GM19324 (cell line): ENCODE results near the gene FAM78A.
"Not testable (repeated sequence)": the region's sequence is repeated elsewhere in the genome, so short reads cannot be mapped to it uniquely, and the experiment has no call there.

Source experiments
- ATAC-seq: cut with Tn5 transposase; IDR thresholded peaks from one replicate; pipeline ENCODE4 v1.9.1; 2021; ENCODE audit warnings: mild to moderate bottlenecking, moderate library complexity; ENCODE audit not compliant: unreplicated experiment, low FRiP score

FAM78A gene

DNA sequence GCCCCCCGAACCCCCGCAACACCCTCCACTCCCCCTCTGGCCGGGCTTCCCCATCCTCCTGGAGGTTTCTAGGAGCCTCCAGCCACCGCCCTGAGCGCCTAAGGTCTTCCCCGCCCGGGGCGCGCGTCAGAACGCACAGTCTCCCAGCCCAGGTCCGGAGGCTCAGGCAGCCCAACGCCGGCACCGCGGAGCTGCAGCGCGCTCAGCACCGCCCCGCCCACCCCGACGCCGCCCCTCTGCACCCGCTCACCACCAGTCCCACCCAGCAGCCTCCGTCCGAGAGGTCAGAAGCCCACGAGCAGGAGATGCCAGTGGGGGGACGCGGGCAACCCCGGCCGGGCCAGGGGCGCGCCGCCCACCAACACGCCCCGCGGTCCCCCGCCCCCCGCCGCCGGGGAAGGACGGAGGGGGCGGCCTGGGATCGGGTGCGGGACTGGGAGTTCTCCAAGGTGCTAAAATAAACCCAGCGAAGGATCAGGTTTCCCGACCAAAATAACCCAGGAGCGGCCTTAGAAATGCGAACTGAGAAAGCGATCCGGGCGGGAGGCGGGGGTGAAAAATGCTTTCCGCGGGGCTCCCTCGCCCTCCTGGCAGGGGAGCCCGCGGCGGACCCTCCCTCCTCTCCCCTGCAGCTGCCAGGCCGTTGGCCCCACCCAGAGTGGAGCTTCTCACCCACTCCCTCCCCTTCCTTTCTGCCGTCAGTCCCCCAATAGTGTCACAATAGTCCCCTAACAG is 6.5 kb upstream of the FAM78A start:
- ATAC-seq: no peak

DNA sequence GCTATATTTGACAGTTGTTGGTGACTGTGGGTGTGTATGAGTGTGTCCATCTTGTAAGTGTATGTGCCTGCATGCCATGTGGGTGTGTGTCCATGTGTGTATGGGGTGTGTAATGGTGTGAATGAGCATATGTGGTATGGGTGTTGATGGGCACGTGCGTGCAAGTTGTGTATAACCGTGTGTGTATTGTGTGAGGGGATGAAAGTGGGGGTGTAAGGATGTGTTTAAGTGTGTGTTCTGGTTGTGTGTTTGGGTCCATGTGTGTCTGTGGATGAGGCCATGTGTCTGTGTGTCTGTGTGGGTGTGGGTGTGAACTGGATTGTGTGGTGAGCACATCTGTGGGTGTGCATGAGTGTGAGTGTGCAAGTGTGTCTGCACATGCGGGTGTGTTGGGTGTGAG is 5.9 kb upstream of the FAM78A start:
- no peak for ATAC-seq

DNA sequence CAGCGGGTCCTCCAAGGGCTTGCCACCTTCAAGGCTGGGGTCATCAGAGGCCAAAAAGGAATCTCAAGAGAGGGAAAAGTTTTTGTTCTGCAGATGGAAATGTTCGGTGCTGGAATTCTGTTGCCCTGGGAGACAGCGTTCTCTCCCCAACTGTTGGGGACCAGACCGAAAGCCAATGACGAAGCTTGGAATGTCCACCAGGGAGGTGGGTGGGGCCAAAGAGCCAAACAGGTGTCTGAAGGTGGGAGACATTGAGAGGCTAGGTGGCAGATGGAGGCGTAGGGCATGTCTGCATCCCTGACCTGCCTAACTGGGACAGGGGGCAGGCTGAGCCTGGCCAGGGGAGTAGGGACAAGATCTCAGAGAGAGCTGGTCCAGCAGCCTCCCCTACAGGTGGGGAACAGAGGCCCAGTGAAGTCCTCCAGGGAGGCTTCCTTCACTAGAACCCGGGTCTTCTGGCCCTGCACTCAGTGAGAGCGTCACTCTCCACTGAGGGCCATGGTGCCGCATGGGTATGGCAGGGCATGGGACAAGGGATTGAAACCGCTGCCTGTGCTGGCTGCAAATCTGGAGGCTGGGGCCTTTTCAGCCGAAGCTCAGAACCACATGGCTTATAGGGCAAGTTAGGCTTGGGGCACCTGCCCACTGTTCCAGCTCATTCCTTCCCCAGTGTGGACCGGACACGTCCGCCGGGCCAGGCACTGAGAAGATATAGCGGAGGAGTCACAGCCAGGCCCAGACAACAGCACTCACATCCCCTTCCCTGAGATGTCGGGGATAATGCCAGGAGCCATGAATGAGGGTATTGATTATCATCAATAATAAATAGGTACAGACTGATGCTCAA is 5.0 kb upstream of the FAM78A start:
- no peak for ATAC-seq

DNA sequence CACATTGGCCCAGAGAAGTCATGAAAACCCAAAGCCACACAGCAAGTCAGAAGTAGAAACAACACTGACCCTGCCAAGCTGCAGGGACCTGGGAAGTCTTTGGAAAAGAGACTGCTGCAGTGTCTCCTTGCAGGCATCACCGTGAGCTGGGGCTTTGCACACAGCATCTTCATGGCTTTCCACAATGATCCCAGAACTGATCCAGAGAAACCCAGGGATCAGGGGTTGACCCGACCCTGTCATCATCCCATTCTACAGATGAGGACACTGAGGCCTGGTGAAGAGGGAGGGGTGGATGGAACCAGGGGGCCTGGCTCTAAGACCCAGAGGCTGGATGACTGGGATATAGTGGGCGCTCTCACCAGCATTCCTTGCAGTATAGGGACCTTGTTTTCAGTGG is 4.3 kb upstream of the FAM78A start:
- no peak for ATAC-seq

DNA sequence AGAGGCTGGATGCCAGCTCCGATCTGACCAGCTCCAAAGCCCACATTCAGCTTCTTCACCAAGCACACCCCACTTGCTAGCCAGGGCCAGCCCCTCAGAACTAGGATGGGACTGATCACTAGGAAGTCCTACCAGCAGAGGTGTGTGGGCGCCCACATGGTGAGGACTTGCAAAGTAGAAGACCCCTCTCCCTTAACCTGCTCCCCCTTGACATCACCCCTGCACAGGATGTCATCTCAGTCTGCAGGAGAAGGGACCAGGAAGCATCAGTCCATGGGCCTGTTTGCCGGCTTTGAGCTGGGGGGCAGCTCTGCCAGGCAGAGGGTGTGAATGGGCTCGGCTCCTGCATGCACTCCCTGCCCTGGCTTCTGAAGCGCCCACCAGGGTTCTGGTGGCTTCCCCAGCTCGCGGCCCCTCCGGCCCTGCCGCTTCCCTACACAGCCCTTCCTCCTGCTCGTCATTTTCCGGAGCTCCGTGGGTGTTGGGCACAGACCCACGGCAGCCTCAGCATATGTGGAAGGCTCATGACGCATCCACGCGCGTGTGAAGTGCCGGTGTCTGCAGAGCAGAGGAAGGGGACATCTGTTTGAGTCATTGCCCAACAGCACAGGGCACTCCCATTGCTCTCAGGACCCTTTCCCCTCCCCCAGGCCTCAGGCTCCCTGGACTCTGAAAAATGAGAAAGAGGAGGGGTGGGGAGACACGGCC is 3.7 kb upstream of the FAM78A start:
- no peak for ATAC-seq

DNA sequence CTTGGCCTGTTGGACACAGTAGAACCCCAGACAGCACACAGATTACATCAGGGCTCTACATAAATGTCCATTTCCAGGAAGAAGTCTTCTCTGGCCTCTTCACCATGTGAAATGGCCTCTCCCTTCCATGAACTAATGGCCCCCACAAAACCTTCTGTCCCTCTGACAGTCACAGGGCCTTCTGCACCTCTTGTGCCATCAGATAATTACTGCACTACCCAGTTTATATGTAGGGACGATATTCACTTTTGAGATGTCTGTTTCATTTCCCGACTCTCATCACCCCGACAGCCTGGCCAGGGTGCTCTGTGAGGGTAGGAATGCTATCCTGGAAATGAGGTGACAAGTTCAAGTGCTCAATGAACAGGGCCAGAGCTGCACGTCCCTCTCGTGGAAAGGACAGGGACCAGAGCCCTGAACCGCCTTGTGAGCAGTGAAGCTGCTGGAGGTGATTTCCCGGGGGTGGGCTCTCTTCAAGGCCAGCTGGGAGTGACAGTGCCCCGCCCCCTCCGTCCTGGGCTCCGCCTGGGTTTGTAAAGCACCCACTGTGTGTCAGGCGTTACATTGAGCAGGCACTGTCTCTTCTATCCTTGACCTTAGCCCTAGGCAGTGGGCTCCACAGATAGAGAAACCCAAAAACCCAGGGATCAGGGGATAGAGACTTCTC is 3.0 kb upstream of the FAM78A start:
- ATAC-seq: no peak

DNA sequence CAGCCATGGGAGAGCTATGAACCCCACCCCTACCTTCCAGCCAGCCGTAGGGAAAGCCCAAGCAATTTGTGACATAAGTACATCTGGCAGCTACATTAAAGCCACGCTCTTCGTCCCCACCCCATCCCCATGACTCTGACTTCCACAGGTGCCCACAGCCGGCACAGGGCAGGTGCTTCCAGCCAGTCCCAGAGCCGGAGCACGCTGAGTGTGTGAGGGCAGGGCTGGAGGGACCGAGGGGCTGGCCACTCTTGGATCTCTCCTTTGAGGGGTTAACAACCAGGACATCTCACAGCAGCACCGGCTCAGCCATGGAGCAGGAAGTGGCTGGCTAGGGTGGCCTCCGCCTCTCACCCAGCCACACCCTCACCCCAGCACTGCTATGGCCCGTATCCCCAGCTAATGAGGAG is 2.4 kb upstream of the FAM78A start:
- ATAC-seq: no peak

DNA sequence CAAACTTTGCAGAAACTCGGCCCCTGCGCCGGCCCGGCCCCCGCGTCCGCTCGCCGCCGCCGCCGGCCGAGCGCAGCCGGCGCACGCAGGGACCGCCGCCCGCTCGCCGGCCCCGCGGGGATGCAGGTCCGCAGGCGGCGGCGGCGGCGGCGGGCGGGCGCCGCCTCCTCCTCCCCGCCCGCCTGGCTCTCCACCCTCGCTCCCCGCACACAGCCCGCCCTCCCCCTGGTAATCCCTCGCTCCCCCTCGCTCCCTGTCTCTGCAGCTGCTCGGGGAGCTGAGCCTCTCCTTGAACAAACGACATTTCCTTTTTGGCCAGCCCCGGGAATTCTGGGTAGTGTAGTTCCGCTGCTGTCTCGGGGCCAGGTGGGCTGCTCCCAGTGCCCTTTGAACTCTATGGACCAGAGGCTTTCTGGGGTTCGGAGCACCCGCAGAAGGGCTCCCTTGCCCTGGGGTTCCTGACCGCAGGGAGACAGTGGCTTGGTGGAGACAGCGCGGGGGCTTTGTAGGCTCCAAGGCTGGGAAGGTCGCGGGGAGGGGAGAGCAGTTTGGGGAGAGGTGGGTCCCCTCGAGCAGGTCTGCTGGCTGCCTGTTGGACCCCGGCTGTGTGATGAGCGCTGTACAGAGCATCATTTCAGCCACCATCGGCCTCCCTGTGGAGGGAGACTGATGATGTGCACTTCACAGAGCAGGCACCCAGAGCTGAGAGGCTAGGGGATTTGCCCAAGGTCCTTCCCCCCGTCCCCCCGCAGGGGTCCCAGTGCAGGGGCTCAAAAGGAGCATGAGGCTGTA is 1.8 kb upstream of the FAM78A start:
- ATAC-seq: peak; percentile 20

DNA sequence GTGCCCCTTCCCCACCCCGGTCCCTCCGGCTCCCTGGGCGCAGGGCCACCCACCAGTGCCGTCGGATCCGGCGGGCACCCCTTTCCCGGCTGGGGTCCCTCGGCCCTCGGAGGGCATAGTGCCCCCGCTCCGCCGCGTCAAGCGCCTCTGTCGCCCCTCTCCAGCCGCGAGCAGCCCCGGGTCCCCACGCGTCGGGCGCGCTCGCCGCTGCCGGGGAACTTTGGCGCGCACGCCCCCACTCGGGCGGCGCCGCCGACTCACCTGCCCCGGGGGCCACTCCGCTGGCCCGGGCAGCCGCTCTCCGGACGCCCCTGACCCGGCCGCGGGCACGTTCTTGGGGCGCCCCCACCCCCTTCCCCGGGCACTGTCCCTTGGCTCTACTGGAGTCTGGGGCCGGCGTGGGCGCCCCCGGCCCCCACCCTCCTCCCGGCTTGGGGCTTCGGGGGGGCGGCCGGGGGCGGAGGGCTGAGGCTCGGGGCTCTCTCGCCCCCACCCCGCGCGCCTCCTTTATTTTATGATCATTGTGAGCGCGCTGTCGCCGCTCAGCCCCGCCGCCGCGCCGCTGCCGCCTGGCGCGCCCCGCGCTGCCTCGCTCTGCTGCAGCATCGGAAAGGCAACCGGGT is 1.1 kb upstream of the FAM78A start:
- peak; percentile 12 for ATAC-seq

DNA sequence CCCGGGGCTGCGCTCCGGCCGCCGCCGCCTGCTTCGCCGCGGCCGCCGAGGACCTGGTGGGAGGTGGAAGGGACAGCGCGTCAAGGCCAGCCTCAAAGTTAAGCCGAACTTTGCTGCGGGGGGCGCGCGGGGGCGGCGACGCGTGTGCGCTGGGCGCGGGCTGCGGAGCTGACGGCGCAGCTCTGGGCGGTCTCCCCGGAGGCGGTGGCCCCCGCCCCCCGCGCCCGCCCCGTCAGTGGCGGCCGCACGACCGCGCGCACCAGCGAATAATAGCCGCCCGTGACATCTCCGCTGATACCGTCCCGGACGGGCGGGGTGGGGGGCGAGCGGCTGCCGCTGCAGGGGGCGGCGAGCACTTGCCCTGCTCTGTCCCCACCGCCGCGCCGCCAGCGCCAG is 579 bp upstream of the FAM78A start:
- ATAC-seq: no peak

DNA sequence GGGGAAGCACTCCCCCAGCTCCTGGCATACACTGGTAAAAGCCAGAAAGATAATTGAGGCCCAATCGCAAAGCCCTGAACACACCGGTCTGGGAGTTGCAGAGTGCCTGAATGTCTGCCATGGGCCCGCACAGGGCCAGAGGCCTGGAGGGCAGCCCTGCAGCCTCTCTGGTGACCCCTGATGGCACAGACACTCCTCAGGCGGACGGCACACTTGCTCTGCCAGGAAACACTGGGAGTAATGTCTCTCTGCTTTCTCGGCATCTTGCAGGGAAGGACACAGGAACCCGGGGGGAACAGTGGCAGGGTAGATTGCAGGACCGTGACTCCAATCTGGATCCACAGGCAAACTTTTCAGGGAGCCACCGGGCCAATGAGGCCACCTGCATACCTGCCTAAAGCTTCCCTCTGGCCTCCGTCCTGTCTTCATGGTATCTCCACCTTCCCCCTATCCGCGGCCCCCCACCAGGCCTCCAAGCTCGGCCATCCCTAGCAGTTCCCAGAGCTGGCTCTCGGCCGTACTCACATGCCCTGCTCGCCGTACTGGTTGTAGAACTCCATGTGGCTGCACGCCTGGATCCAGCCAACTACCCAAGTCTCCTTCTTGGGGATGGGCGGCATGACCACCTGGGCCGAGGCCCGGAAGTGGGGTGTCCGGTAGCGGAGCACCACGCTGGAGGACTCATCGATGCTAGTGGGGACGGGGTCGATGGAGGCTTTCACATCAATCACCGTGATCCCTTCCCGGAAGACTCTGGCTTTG is 797 bp downstream of the FAM78A start:
- ATAC-seq: no peak

DNA sequence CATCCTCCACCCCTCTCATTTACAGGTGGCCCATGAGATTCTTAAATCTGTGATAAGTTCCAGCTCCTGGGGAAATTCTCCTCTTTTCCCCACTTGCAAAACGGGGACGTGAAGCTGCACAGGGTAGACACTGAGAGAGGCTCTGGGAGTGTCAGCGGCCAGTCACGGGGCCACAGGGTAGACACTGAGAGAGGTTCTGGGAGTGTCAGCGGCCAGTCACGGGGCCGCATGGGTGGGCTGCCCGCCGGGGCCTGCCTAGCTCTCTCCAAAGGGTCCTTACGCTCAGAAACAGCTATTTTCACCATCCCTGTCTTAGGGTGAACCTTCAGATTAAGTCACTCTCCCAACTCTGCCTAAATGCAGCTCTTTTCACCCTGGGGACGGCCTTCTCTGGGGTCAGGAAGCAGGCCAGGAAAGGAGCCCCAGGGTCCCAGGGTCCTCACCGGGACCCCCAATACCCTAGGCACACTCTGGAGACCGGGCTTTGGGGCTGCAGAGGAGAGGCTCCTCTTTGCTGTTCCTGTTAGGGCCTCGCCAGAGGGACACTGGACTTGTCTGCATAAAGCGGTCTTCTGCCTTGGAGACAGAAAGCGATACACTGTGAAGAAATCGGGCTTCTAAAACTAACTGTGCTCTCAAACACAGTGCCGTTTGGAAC is 1.5 kb downstream of the FAM78A start:
- ATAC-seq: no peak

DNA sequence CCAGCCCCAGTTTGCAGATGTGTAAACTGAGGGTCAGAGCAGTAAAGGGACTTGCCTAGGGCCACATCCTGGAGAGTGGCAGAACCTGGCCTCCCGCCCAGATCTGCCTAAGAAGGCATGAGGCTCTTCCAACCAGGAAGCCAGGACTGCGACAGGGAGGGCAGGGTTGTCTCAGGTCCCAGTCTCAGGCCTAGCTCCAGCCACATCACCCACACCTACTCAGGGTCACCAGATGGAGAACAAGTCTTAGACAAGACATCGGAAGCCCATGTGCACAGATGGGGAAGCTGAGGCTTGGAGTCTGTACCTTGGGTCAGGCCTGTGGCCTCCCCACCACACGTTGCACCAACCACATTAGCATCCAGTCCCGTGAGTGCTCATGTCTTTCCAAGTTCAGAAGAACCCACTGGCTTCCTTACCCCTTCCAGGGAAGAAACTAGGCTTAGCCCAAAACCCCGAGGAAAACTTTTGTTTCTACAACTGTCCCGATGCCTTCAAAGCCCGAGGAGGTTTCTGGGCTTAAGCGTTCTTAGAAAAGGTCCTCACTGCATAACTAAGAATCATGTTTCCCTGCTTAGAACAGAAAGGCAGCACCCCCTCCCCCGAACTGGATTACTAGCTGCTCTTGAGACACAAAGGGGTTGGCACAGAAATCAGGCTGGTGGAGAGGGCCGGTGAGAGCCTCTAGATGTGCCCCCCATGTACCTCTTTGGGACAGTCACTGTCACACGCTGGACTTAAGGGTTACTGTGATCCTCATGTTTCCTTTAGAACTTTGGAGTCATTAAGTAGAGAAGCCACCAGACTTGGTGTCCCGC is 2.2 kb downstream of the FAM78A start:
- no peak for ATAC-seq

DNA sequence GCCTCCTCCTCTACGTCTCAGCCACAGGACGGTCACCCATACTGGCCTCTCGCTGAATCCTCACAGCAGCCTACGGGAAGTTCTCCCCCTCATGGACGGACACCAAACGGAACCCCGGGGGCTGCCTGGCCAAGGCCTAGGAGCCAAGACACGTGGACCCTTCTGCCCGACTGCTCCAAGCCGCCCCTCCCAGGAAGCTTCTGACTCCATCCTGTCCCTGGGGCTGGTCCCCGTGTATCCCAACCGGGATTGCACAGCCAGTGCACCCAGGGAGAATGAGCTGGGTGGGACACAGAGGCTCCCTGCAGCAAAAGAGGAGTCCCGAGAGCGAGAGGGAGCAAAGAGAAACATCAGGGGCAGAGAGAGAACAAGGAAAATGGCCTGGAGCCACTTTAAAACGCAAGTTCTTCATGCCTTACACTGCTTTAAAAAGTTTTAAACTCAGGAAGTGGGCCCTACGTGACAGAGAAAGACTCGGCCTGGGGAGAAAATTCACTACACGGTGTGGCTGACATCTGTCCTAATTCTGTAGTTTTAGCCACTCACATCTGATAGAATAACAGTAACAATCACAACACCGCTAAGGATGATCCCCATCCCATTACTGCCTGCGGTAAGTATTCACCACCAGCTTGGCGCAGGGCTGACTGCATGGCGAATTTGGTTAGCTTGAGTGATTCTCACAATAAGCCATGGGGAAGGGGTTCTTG is 3.0 kb downstream of the FAM78A start:
- no peak for ATAC-seq

DNA sequence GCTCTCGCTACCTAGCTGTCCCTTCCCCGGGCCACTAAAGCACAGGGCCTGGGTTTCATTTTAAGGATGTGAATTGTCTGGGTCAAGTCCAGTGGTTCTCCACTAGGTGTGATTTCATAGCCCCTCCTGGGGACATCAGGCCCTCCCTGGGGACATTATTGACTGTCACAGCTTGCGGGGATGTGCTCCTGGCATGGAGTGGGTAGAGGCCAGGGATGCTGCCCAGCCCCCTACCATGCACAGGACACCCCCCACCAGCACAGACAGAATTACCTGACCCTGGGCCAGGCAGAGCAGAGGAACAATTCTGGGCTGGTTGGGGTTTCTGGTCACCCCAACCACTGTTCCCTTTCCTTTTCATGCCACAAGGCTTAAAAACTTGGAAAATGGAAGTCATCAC is 4.1 kb downstream of the FAM78A start:
- no peak for ATAC-seq

DNA sequence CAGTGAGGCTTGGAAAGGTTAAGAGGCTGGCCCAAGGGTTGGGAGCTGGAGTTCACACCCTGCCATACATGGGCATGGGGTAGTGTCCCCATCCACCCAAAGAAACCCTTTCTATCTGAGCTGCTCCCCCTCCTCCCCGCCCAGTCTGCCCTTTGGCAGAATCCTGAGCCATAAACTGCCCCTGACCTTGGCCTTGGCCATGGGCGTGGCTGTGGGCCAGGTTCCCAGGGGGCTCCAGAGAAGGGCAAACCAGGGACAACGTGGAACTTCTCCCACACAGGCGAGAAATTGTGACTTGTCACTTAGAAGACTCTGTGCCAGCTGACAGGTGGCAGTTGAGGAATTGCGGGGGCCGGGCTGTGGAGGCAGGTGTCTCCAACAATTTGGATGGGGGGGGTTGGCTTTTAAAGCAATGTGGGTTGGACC is 4.8 kb downstream of the FAM78A start:
- ATAC-seq: no peak

DNA sequence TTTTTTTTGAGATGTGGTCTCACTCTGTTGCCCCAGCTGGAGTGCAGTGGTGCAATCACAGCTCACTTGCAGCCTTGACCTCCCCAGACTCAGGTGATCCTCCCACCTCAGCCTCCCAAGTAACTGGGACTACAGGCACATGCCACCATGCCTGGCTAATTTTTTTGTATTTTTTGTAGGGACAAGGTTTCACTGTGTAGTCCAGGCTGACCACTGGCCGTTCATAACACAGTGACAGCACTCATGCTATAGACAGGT is 5.4 kb downstream of the FAM78A start:
- ATAC-seq: not testable (repeated sequence)
